ENCODE results near the gene MRPS18A. TPM values are rescaled to one million over a fixed set of nuclear protein-coding genes. Genes with fewer than 3 reads are reported as not detected.
A peak's percentile ranks its signal among the peaks of the same experiment; 100 is the strongest.
"Not testable (repeated sequence)": the region's sequence is repeated elsewhere in the genome, so short reads cannot be mapped to it uniquely, and the experiment has no call there.

MRPS18A gene
- total RNA-seq, 1 donor from 2014 or later: 23.1 TPM

- peak; percentile 88 for DNase-seq (ENCODE audit: low spot score)
Observed at GRCh38 chr6:43635387-43636307, 51.9 kb downstream of the MRPS18A start, which contains the start of gene MAD2L1BP. Gene MAD2L1BP, plus strand, starts transcription at chr6:43635840. Its CDS starts 36 bp downstream, at chr6:43635876.

GRCh38 chr6:43634702-43635303 is 52.8 kb downstream of the MRPS18A start:
- DNase-seq (ENCODE audit: low spot score): peak; percentile 28

- DNase-seq (ENCODE audit: low spot score): not testable (repeated sequence)
Observed at GRCh38 chr6:43633002-43633401, 54.6 kb downstream of the MRPS18A start.

- DNase-seq (ENCODE audit: low spot score): no peak
Observed at GRCh38 chr6:43630980-43631619, 56.5 kb downstream of the MRPS18A start.

DNA sequence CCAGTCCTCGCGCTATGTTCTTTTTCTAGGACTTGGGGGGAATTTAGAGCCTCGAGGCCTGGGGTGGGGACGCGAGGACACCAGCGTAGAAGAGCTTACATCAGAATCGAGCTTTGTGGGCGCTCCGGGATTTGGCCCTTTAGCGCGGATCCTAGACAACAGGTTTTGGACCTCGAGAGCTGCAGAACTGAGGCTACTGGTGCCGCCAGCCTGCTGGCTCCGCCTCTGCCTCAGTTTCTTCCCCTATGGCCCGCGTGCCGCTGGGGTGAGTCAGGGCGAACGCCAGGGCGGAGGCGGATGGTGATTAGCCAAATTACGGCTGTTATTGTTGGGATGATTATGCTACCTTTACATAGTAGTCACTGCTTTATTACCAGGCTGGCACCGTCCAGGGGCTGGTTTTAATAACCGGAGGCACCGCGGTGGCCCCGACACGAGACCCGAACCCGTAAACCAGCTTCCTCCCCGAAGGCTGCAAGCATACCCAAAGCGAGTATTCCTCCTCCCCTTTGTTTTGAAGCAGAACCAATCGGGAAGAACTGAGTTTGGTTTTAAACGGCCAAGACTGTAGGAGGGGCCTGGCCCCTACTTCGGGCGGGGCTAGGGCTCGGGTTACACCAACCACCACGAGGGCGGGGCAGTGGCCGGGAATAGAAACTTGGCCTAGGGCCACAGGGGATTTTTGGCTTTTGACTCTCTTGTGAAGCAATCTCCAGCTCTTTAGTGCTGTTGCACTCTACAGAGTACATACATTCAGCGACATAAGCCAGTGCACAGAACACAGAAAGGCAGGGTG is 57.9 kb downstream of the MRPS18A start:
- DNase-seq (ENCODE audit: low spot score): peak; percentile 99

GRCh38 chr6:43629104-43629504 is 58.5 kb downstream of the MRPS18A start, which contains the start of gene GTPBP2:
Gene GTPBP2, minus strand, starts transcription at chr6:43629264. Its CDS starts 102 bp downstream, at chr6:43629162.
- DNase-seq (ENCODE audit: low spot score): peak; percentile 100

GRCh38 chr6:43628393-43629103 is 59.0 kb downstream of the MRPS18A start:
- peak; percentile 76 for DNase-seq (ENCODE audit: low spot score)

GRCh38 chr6:43627008-43627825 is 60.4 kb downstream of the MRPS18A start:
- peak; percentile 79 for DNase-seq (ENCODE audit: low spot score)

- no peak for DNase-seq (ENCODE audit: low spot score)
Observed at GRCh38 chr6:43625393-43625992, 62.1 kb downstream of the MRPS18A start.

GRCh38 chr6:43624786-43625288 is 62.8 kb downstream of the MRPS18A start:
- DNase-seq (ENCODE audit: low spot score): no peak

DNA sequence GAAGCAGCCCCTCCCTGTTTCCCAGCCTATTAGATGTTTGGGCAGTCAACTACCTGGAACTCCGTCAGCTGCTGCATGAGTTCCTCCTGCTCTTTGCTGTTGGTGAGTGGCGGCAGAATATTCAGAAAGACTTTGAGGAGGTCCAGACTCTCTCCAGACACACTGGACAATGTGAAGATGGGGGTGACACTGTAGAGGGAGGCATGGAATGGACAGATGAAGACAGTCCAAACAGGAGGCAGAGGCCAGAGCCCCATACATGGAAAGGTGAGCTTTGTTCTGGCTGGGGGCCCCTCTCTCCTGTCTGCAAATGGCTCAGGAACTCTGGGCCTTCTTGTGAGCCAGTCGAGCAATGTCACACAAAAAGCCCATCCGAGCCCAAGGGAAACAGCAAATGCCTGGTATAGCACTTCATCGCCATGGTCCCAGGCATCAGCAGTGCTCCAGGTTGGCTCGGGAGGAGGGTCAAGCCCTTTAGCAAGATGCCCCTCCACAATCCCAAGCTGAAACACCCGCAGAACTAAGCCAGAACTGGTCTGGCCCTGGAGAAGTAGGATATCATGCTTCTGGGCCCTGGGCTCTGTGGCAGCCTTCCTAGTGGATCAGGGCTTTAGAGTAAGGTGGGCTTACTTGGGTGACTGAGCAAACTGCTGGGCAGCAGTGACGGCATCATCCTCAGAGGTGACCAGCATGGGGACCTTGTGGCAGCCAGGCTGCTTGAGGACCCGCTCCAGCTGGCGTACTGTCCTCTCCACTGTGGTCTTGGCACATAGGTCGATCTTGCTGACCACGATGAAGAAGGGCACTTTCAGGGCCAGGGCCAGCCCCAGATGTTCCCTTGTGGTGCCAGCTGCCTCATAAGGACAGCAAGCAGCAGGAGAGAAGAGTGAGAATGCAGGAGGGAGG is 63.5 kb downstream of the MRPS18A start:
- no peak for DNase-seq (ENCODE audit: low spot score)

GRCh38 chr6:43622541-43622940 is 65.0 kb downstream of the MRPS18A start:
- DNase-seq (ENCODE audit: low spot score): no peak

DNA sequence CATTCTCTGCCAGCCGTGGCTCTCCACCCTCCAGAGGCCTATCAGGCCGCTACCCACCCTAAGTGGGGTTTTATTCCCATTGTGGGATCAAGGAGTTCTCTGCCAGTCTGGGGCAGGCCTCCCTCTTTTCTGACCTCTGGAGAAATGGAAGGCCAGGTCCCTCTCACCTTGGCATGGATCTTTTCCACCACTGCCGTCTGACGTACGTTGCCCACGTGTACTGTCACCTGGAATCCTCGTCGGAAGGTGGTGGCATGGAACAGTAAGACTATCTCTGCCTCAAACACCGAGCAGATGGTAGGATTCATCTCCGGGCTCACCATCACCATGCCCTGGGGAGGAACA is 65.8 kb downstream of the MRPS18A start:
- DNase-seq (ENCODE audit: low spot score): no peak

Other genes starting within 250 kb of the MRPS18A start
- gene DLK2, start 232.2 kb downstream of the MRPS18A start, total RNA-seq (ENCODE audit: insufficient read depth, low replicate concordance): 4.8 TPM
- gene TJAP1, start 210.2 kb downstream of the MRPS18A start, total RNA-seq (ENCODE audit: insufficient read depth, low replicate concordance): 17.6 TPM
- not detected for gene LRRC73, start 177.4 kb downstream of the MRPS18A start, total RNA-seq (ENCODE audit: insufficient read depth, low replicate concordance)
- gene YIPF3, start 170.9 kb downstream of the MRPS18A start, total RNA-seq (ENCODE audit: insufficient read depth, low replicate concordance): 57.3 TPM
- gene POLR1C, start 170.7 kb downstream of the MRPS18A start, total RNA-seq (ENCODE audit: insufficient read depth, low replicate concordance): 20.2 TPM
- 15.9 TPM for gene XPO5, start 111.8 kb downstream of the MRPS18A start, total RNA-seq (ENCODE audit: insufficient read depth, low replicate concordance)
- 19.3 TPM for gene POLH, start 111.6 kb downstream of the MRPS18A start, total RNA-seq (ENCODE audit: insufficient read depth, low replicate concordance)
- 19.3 TPM for gene GTPBP2, start 58.5 kb downstream of the MRPS18A start, total RNA-seq (ENCODE audit: insufficient read depth, low replicate concordance)
- 17.3 TPM for gene MAD2L1BP, start 52.0 kb downstream of the MRPS18A start, total RNA-seq (ENCODE audit: insufficient read depth, low replicate concordance)
- gene RSPH9, start 42.8 kb downstream of the MRPS18A start, total RNA-seq (ENCODE audit: insufficient read depth, low replicate concordance): 0.48 TPM
- 210 TPM for gene VEGFA, start 82.4 kb upstream of the MRPS18A start, total RNA-seq (ENCODE audit: insufficient read depth, low replicate concordance)